ENCODE results near the gene ELP4.

ELP4 gene

DNA sequence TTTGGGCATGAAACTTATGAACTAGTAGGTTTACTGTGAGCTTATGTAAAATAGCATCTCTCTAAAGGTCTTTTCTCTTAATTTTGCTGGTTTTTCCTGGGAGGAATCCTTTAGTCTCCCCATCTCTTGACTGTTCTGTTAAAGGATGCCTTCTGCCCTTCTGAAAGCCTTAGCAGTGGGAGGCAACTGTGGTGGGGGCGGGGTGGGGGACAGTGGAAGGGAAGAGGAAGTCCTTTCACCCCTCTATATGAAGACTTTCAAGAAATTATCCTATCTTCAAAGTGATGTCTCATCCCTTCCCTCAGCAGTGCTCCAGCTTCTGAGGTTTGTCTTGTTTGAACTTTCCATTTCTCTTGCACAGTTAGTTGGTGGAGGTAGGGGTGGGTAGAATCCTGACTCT lies 73.1 kb downstream of the ELP4 start:
- no peak for TF ChIP-seq PAX5 (IDR thresholded peaks at IDR 0.05; ENCODE audit: insufficient read depth, low read length, severe bottlenecking)
- TF ChIP-seq POU2F2 (IDR thresholded peaks at IDR 0.05; ENCODE audit: low read depth, low read length): no peak
- no peak for TF ChIP-seq POLR2AphosphoS5 (IDR thresholded peaks at IDR 0.05; ENCODE audit: low read depth, low read length)
- no peak for TF ChIP-seq POLR2A (IDR thresholded peaks at IDR 0.05; ENCODE audit: low read depth, low read length)
- TF ChIP-seq SPI1 (IDR thresholded peaks at IDR 0.05; ENCODE audit: low read depth, low read length): no peak
- TF ChIP-seq TAF1 (IDR thresholded peaks at IDR 0.05; ENCODE audit: low read depth, low read length): no peak
- FAIRE-seq: no peak
- DNase-seq (ENCODE audit: insufficient read length, low spot score): no peak

DNA sequence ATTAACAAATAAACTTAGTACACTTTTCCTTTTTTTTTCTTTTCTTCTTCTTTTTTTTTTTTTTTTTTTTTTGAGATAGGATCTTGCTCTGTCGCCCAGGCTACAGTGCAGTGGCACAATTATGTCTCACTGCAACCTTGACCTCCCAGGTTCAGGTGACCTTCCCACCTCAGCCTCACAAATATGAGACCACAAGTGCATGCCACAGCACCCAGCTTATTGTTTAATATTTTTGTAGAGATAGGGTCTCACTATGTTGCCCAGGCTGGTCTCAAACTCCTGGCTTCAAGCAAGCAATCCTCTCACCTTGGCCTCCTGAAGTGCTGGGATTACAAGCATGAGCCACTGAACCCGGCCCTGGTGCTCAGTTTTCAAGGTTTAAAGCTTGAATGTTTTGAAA lies 88.9 kb downstream of the ELP4 start:
- DNase-seq (ENCODE audit: insufficient read length, low spot score) (no peak), FAIRE-seq (no peak)
- TF ChIP-seq POLR2A (IDR thresholded peaks at IDR 0.05; ENCODE audit: low read depth, low read length) (no peak), PAX5 (IDR thresholded peaks at IDR 0.05; ENCODE audit: insufficient read depth, low read length, severe bottlenecking) (no peak), POLR2AphosphoS5 (IDR thresholded peaks at IDR 0.05; ENCODE audit: low read depth, low read length) (no peak), POU2F2 (IDR thresholded peaks at IDR 0.05; ENCODE audit: low read depth, low read length) (no peak), SPI1 (IDR thresholded peaks at IDR 0.05; ENCODE audit: low read depth, low read length) (no peak), TAF1 (IDR thresholded peaks at IDR 0.05; ENCODE audit: low read depth, low read length) (no peak)

DNA sequence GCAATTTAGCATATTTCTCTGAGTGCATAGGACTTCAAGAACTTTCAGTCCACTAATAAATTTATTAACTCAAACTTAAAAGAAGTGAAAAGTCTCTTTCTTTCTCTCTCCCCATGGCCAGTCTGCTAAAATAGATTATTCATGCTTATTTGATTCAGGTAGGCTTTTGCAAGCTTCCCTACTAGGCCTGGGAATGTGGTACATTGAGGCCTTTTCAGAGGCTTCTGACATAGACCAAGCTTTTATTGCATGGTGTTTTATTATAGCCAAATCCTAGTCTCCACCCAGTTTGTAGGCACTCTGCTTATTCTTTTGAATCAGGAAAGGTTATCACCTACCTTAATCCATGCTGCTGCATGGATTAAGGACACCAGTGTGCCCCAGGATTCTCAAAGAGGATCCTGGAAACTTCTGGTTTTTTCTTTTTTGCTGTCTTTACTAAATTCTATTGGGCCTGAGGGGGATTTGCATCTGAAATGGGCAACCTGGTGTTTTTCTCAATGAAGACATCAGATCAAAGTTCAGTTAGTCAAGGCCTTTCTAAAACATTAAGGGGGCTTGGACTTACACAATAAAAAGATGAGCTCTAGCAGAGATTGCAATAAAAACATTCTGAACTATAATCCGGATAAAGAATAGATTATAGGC lies 92.2 kb downstream of the ELP4 start:
- FAIRE-seq (no peak), DNase-seq (ENCODE audit: insufficient read length, low spot score) (no peak)
- TF ChIP-seq POLR2A (IDR thresholded peaks at IDR 0.05; ENCODE audit: low read depth, low read length) (no peak), TAF1 (IDR thresholded peaks at IDR 0.05; ENCODE audit: low read depth, low read length) (no peak), POLR2AphosphoS5 (IDR thresholded peaks at IDR 0.05; ENCODE audit: low read depth, low read length) (no peak), SPI1 (IDR thresholded peaks at IDR 0.05; ENCODE audit: low read depth, low read length) (no peak)

DNA sequence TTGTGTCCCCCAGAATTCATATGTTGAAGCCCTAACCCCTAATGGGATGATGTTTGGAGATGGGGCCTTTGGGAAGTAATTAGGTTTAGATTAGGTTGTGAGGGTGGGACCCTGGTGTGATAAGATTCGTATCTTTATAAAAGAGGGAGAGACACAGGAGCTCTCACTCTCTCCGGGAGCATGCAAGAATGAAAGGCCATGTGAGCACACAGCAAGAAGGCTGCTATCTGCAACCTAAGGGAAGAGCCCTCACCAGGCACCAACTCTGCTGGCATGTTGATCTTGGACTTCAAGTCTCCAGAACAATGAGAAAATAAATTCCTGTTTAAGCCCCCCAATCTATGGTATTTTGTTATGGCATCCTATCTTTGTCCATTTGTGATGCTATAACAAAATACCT lies 97.3 kb downstream of the ELP4 start:
- FAIRE-seq (no peak), DNase-seq (ENCODE audit: insufficient read length, low spot score) (no peak)
- TF ChIP-seq POU2F2 (IDR thresholded peaks at IDR 0.05; ENCODE audit: low read depth, low read length) (no peak), TAF1 (IDR thresholded peaks at IDR 0.05; ENCODE audit: low read depth, low read length) (no peak)

DNA sequence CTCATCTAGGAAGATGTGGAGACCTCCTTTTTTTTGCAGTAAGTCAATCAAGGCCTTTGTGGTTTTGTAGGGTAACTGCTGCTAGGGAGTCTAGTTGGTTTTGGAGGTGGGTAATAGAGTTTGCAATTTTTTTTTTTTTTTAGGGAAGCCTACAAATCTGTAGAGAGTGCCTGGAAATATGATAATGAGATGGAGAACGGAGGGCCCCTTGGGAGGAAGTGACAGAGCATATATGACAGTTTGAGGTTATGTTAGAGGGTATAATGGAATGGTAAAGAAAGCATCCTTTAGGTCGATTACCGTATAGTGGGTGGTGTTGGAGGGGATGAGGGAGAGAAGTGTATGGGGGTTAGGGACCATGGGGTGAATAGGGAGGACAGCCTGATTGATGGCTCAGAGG lies 98.3 kb downstream of the ELP4 start:
- FAIRE-seq: no peak
- DNase-seq (ENCODE audit: insufficient read length, low spot score): no peak
- TF ChIP-seq TAF1 (IDR thresholded peaks at IDR 0.05; ENCODE audit: low read depth, low read length) (no peak), PAX5 (IDR thresholded peaks at IDR 0.05; ENCODE audit: insufficient read depth, low read length, severe bottlenecking) (no peak), POU2F2 (IDR thresholded peaks at IDR 0.05; ENCODE audit: low read depth, low read length) (no peak), SPI1 (IDR thresholded peaks at IDR 0.05; ENCODE audit: low read depth, low read length) (no peak), POLR2A (IDR thresholded peaks at IDR 0.05; ENCODE audit: low read depth, low read length) (no peak), POLR2AphosphoS5 (IDR thresholded peaks at IDR 0.05; ENCODE audit: low read depth, low read length) (no peak)

DNA sequence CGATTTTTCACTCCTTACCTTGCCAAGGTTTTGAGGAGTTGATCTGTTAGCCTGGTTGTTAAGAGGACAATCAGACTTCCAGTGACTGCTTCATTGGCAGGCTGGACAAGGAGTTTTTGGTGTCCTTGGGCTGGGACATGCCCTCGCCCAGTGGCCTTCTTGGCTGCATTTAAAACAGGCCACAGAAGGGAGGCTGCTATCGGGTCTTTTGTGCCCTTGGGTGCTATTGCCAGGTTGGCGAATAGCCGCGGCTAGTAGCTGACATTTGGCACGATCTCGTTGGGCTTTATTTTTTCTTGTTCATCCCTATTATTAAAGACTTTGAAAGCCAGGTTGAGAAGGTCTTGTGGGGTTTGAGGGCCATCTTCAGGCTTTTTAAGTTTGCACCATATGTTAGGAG lies 99.4 kb downstream of the ELP4 start:
- TF ChIP-seq POLR2A (IDR thresholded peaks at IDR 0.05; ENCODE audit: low read depth, low read length) (no peak), POU2F2 (IDR thresholded peaks at IDR 0.05; ENCODE audit: low read depth, low read length) (no peak), TAF1 (IDR thresholded peaks at IDR 0.05; ENCODE audit: low read depth, low read length) (no peak), PAX5 (IDR thresholded peaks at IDR 0.05; ENCODE audit: insufficient read depth, low read length, severe bottlenecking) (no peak), SPI1 (IDR thresholded peaks at IDR 0.05; ENCODE audit: low read depth, low read length) (no peak), POLR2AphosphoS5 (IDR thresholded peaks at IDR 0.05; ENCODE audit: low read depth, low read length) (no peak)

DNA sequence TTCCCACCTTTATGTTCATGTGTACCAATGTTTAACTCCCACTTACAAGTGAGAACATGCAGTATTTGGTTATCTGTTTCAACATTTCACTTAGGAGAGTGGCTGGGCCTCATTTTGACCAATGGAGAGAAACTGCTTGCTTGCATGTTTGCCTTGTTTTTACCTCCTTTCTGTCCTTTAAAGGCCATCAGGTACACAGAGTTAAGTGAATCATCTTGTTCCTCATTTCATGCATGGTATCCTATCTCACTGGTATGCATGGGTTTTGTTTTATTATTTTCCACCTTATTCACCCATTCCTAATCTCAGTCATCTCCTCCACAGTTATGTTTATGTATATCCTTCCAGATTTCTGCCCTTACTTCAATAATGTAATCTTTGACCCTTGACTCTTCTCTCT lies 101.0 kb downstream of the ELP4 start:
- FAIRE-seq (no peak), DNase-seq (ENCODE audit: insufficient read length, low spot score) (no peak)
- no peak for TF ChIP-seq POU2F2 (IDR thresholded peaks at IDR 0.05; ENCODE audit: low read depth, low read length)
- no peak for TF ChIP-seq POLR2AphosphoS5 (IDR thresholded peaks at IDR 0.05; ENCODE audit: low read depth, low read length)

More for the DNA sequence above, 99.4 kb downstream of the ELP4 start:
- FAIRE-seq (no peak), DNase-seq (ENCODE audit: insufficient read length, low spot score) (no peak)

DNA sequence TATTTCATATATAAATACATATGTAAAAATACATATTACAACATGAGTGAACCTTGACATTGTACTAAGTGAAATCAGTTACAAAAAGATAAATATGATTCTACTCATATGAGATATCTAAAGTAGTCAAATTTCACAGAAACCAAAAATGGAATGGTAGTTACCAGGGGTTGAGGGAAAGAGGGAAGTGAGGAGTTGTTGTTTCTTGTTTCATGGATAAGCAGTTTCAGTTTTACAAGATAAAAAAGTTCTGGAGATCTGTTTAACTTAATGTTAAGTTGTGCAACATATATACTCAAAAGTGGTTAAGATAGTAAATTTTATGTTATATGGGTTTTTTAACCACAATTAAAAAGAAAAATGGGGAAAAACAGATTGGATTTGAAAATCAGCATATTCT lies 107.7 kb downstream of the ELP4 start:
- no peak for DNase-seq (ENCODE audit: insufficient read length, low spot score)
- no peak for FAIRE-seq
- no peak for TF ChIP-seq POLR2A (IDR thresholded peaks at IDR 0.05; ENCODE audit: low read depth, low read length)
- TF ChIP-seq POLR2AphosphoS5 (IDR thresholded peaks at IDR 0.05; ENCODE audit: low read depth, low read length): no peak
- no peak for TF ChIP-seq PAX5 (IDR thresholded peaks at IDR 0.05; ENCODE audit: insufficient read depth, low read length, severe bottlenecking)
- no peak for TF ChIP-seq POU2F2 (IDR thresholded peaks at IDR 0.05; ENCODE audit: low read depth, low read length)
- no peak for TF ChIP-seq SPI1 (IDR thresholded peaks at IDR 0.05; ENCODE audit: low read depth, low read length)
- TF ChIP-seq TAF1 (IDR thresholded peaks at IDR 0.05; ENCODE audit: low read depth, low read length): no peak

DNA sequence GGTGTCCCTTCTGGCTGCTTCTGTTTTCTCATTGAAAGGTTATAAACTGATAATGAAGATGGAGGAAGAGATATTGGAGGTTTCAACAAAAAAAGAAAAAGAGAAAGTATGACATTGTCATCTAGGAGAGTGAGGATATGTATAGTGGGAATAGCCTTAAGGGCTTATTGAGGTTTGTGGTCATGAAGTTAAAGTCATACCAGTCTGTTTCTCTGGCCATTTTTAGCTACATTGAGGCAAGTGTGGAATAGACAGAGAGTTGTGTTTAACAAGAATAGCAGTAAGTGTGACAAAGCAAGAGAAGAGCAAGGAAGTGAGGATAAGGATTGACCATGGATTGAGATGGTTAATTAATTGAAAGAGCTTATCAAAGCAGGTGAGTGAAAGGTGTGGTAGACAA lies 110.4 kb downstream of the ELP4 start:
- DNase-seq (ENCODE audit: insufficient read length, low spot score) (no peak), FAIRE-seq (peak; percentile 74)

DNA sequence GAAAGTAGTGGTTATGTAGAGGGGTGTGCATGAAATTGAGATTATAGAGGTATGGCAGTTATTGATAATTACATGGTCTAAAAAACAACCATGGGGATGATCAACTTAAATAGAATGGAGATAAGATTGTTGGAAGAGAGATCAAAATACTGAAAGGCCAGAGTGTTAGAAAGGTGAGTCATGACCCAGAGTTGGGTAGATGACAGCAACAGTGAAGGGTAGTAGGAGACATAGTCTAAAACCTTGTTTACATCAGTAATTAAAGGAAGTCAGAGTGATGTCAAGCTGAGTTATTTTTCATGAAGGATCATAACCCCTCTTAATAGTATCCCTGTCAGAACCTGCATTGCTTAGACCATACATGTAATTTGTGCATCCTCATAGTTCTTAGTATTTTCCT lies 110.9 kb downstream of the ELP4 start:
- FAIRE-seq (no peak), DNase-seq (ENCODE audit: insufficient read length, low spot score) (no peak)
- TF ChIP-seq SPI1 (IDR thresholded peaks at IDR 0.05; ENCODE audit: low read depth, low read length): no peak
- TF ChIP-seq POLR2A (IDR thresholded peaks at IDR 0.05; ENCODE audit: low read depth, low read length): no peak
- no peak for TF ChIP-seq TAF1 (IDR thresholded peaks at IDR 0.05; ENCODE audit: low read depth, low read length)
- TF ChIP-seq POLR2AphosphoS5 (IDR thresholded peaks at IDR 0.05; ENCODE audit: low read depth, low read length): no peak
- no peak for TF ChIP-seq POU2F2 (IDR thresholded peaks at IDR 0.05; ENCODE audit: low read depth, low read length)
- TF ChIP-seq PAX5 (IDR thresholded peaks at IDR 0.05; ENCODE audit: insufficient read depth, low read length, severe bottlenecking): no peak

More for the DNA sequence above, 110.4 kb downstream of the ELP4 start:
- TF ChIP-seq POU2F2 (IDR thresholded peaks at IDR 0.05; ENCODE audit: low read depth, low read length): no peak
- no peak for TF ChIP-seq PAX5 (IDR thresholded peaks at IDR 0.05; ENCODE audit: insufficient read depth, low read length, severe bottlenecking)
- no peak for TF ChIP-seq SPI1 (IDR thresholded peaks at IDR 0.05; ENCODE audit: low read depth, low read length)
